Kidney (tissue), 14 donors: ENCODE measurements around the gene GFRA1. TPM values are rescaled to one million over a fixed set of nuclear protein-coding genes. Genes with fewer than 3 reads are reported as not detected.

Experiments
- DNase-seq, 5 donors: peaks; one replicate each; pipeline ENCODE4 v3.0.0-alpha.2; 2013 to 2020
- FAIRE-seq: peaks from 2 replicates; lab custom pipeline; 2012; peaks lifted over from hg19 to GRCh38; lab: Jason Lieb, UNC
- H3K27ac ChIP-seq, 2 donors: one replicate each; pipeline ENCODE4 v1.7.0; 2013; ENCODE audit warnings: low read depth in 2 of 2, low read length in 2 of 2, inconsistent platforms in 1 of 2
- H3K27me3 ChIP-seq: one replicate; pipeline ENCODE4 v1.7.1; 2013; ENCODE audit warnings: low read length, inconsistent platforms; ENCODE audit not compliant: control insufficient read depth, insufficient read depth
- H3K36me3 ChIP-seq, 3 donors: one replicate each; pipeline versions ENCODE4 v1.7.0 to v1.7.1; 2013; ENCODE audit warnings: low read length in 3 of 3, control low read depth in 1 of 3, inconsistent platforms in 1 of 3; ENCODE audit not compliant: insufficient read depth in 3 of 3, control insufficient read depth in 2 of 3
- H3K4me1 ChIP-seq, 3 donors: one replicate each; pipeline versions ENCODE4 v1.7.0 to v1.7.1; 2013; ENCODE audit warnings: low read length in 3 of 3, inconsistent platforms in 1 of 3, low read depth in 1 of 3; ENCODE audit not compliant: control insufficient read depth in 2 of 3, insufficient read depth in 2 of 3
- H3K4me3 ChIP-seq, 3 donors: one replicate each; pipeline versions ENCODE4 v1.7.0 to v1.8.1; 2013; ENCODE audit warnings: low read length in 3 of 3, control low read depth in 1 of 3, inconsistent platforms in 1 of 3
- H3K9ac ChIP-seq, 3 donors: one replicate each; pipeline versions ENCODE4 v1.7.0 to v1.7.1; 2013; ENCODE audit warnings: low read length in 3 of 3, control low read depth in 1 of 3, inconsistent platforms in 1 of 3
- H3K9me3 ChIP-seq, 3 donors: one replicate each; pipeline versions ENCODE4 v1.7.0 to v1.7.1; 2013; ENCODE audit warnings: low read length in 3 of 3, control low read depth in 1 of 3, inconsistent platforms in 1 of 3; ENCODE audit not compliant: control insufficient read depth in 2 of 3, insufficient read depth in 1 of 3
- CTCF ChIP-seq: IDR thresholded peaks from 3 replicates; pipeline ENCODE4 v1.5.1; 2012; ENCODE audit warnings: mild to moderate bottlenecking, moderate library complexity, borderline replicate concordance; ENCODE audit not compliant: insufficient read depth; ENCODE audit errors: extremely low read depth
- intact Hi-C: fragments of 100-400 bp; cut with DNase I; formaldehyde crosslinking; loops from one replicate; pipeline ENCODE4 v1.11.1; 2022
- polyA plus RNA-seq: library from polyadenylated mRNA; stranded (reverse); fragments of 350-450 nt; fragmentation: Illumina TruSeq; extraction: RNeasy Lipid Tissue Mini Kit (QIAGEN cat#74804); gene quantifications from one replicate; pipeline ENCODE4 v1.2.3, GENCODE V29; 2014; ENCODE audit warnings: low read depth, low replicate concordance; ENCODE audit not compliant: insufficient read depth
- total RNA-seq: library from RNA; stranded (reverse); fragmentation: NEBNext Ultra II Directional; extraction: Animal tissue kit (Norgen Biotek cat#: 25700); gene quantifications from one replicate; pipeline ENCODE4 v1.2.1, GENCODE V29; 2021
- donor health status: control.
- donor health status: control.
- donor health status: control.
- donor health status: control.
- donor health status: control.
- donor health status: DM: yes; HTN: yes; CAD: no.
- donor health status: Normal renal cell carcinoma (clear cell type).

GFRA1 gene
- total and polyA plus RNA-seq, 2 donors from 2014 or later, result 3.0 to 22.3 TPM

DNA sequence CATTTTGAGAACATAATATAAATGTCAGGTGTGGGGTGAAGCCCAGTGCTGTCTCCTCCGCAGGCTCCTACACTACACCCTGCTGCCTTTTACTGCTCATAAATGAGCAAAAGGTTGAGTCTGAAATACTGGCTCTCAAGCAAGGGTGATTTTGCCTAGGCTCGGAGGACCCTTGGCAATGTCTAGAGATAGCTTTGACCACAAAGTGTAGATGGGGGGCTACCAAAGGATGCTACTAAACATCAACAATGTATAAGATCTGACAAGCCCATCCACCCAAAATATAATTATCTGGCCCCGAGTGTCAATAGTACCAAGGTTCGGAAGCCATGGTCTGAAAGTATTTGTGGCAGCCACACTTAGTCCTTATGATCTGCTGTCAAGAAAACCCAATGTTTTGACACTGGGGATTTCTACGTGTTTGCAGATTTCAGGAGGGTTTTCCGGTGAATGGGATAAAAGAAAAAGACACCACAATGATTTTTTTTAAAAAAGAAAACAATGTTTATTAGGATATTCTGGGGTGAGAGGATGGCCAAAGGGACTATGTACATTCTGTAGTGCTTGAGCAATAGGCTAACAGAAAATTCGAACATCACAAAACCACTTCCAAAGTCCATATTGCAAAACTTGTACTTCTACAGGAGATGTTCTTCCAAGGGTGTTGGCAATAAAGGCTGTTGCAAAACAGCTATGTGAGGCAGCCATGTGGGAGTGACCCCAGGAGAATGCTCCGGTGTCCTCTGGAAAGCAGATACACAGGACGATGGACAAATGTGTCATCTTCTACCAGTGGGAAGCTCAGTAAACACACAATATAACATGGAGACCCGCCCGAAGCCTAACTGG, 216.3 kb downstream of the GFRA1 start:
- intact Hi-C loops, result no loop called here
- H3K27me3 ChIP-seq, result no peaks in the 10 kb centered on the region
- FAIRE-seq (no peak), DNase-seq (no peak)
- no peak overlapping the region for H3K4me3 ChIP-seq
- TF ChIP-seq CTCF, result no peak
- H3K4me1 ChIP-seq, result no peaks in the 10 kb centered on the region
- H3K27ac ChIP-seq, result no peak overlapping the region
- no peak overlapping the region for H3K9ac ChIP-seq
- H3K36me3 ChIP-seq, result no peaks in the 10 kb centered on the region
- no peaks in the 10 kb centered on the region for H3K9me3 ChIP-seq

DNA sequence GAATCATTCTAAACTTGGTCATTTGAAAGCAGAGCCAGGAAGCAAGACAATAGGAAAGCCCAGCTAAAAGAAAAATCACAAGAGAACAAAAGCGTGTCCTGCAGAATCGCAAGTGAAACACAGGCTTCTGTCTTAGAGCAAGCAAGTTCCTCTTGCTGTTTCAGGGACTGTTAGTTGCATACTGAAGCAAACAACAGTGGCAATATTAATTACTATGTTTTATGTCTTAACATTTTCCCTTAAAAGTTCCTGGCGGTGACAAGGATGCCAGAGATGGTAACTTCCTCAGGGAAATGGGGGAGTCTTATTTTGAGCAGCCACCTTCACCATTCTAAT, 217.1 kb downstream of the GFRA1 start:
- Histone ChIP-seq H3K36me3 (no peaks in the 10 kb centered on the region), H3K9ac (no peak overlapping the region), H3K27ac (no peak overlapping the region), H3K4me1 (no peaks in the 10 kb centered on the region), H3K9me3 (no peaks in the 10 kb centered on the region), H3K4me3 (no peak overlapping the region), H3K27me3 (no peaks in the 10 kb centered on the region)
- FAIRE-seq (no peak), DNase-seq (no peak)
- intact Hi-C loops, result no loop called here
- no peak for TF ChIP-seq CTCF

GRCh38 chr10:116055252-116055916, 217.6 kb downstream of the GFRA1 start:
- Histone ChIP-seq H3K36me3 (no peaks in the 10 kb centered on the region), H3K9ac (no peak overlapping the region), H3K4me3 (no peak overlapping the region), H3K4me1 (no peaks in the 10 kb centered on the region), H3K27me3 (no peaks in the 10 kb centered on the region), H3K27ac (no peak overlapping the region), H3K9me3 (no peaks in the 10 kb centered on the region)
- FAIRE-seq, result no peak
- peak in 1 of 5 donors; percentile 4 for DNase-seq
- intact Hi-C loops, result no loop called here
- TF ChIP-seq CTCF, result no peak
